Mammary epithelial cell (primary cell): ENCODE data around the gene OTX2.

Experiments used
- CTCF ChIP-seq, 2 donors: IDR thresholded peaks in 1 of 2; conservative IDR thresholded peaks in 1 of 2; 2 replicates each; pipeline ENCODE4 v1.5.1; 2011 to 2012; ENCODE audit warnings: inconsistent platforms in 2 of 2, low read length in 2 of 2, mild to moderate bottlenecking in 2 of 2, control low read depth in 1 of 2, low read depth in 1 of 2; ENCODE audit not compliant: insufficient read depth in 1 of 2; ENCODE audit errors: extremely low read depth in 1 of 2
- EZH2 ChIP-seq: IDR thresholded peaks from 2 replicates; pipeline ENCODE4 v1.6.1; 2012; ENCODE audit warnings: low read length, inconsistent platforms, borderline replicate concordance

DNA sequence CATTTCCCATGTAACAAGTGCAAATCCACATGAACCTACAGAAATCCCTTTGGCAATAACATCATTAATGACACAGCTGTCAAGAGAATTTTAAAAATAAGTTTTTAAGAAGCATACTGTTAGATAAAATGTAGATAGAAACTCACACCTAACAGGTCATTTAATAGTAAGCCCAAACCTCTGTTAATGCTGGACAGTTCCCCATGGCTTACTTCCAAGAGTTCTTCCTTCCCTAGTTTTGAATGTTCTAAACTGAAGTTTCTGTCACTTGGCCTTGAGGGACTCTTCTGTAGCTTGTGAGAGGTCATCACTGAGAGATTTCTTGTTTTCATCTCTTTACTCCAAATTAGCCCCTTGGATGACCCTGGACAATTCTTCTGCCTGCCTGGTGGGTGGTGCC, 22.7 kb downstream of the OTX2 start:
- TF ChIP-seq CTCF (conservative IDR thresholded peaks at IDR 0.05 in 1 of 2, IDR thresholded peaks at IDR 0.05 in 1 of 2; ENCODE audit: extremely low read depth in 1 of 2, insufficient read depth in 1 of 2, low read depth in 1 of 2, low read length in 2 of 2) (no peak), EZH2 (no peak)
